Panc1 (cell line): Measurements from ENCODE around the gene TRIM22. TPM values are rescaled to one million over a fixed set of nuclear protein-coding genes. Genes with fewer than 3 reads are reported as not detected.

ENCODE experiments used
- ATAC-seq: fragments of 200-7000 bp; cut with Tn5 transposase; 2 replicates; pipeline ENCODE4 v1.9.1; 2020; ENCODE audit warnings: mild to moderate bottlenecking, moderate library complexity
- BruUV-seq: library from RNA; stranded (reverse); fragments of 400-500 nt; replicated peaks from 2 replicates; lab custom pipeline; 2021; lab: Mats Ljungman, UMichigan
- CTCF ChIA-PET: fragments of 300-600 bp; sonication (Branson Sonifier 250); formaldehyde crosslinking; loops from one replicate; lab custom pipeline; 2022; ENCODE audit warnings: antibody characterized with exemption; lab: Charles Lee
- POLR2A ChIA-PET: fragments of 300-600 bp; sonication (Branson Sonifier 250); formaldehyde crosslinking; loops from one replicate; lab custom pipeline; 2022; ENCODE audit warnings: antibody characterized with exemption; lab: Charles Lee
- DNase-seq: peaks from one replicate; pipeline ENCODE4 v3.0.0-alpha.2; 2010; ENCODE audit warnings: low read depth, low spot score
- H3K27ac ChIP-seq: 2 replicates; pipeline ENCODE4 v1.5.1; 2011; ENCODE audit warnings: mild to moderate bottlenecking, low read length, inconsistent platforms
- H3K27me3 ChIP-seq: fragments of 200-500 bp; sonication (Bioruptor generic); 2 replicates; pipeline ENCODE4 v1.6.0; 2014; ENCODE audit warnings: low read length, inconsistent platforms; ENCODE audit not compliant: control insufficient read depth, insufficient read depth
- H3K36me3 ChIP-seq: fragments of 200-500 bp; sonication (Bioruptor generic); 2 replicates; pipeline ENCODE4 v1.5.1; 2014; ENCODE audit warnings: inconsistent platforms, mild to moderate bottlenecking, low read length, moderate library complexity; ENCODE audit not compliant: control insufficient read depth, insufficient read depth
- H3K4me1 ChIP-seq: 2 replicates; pipeline ENCODE4 v1.5.1; 2011; ENCODE audit warnings: inconsistent platforms, mild to moderate bottlenecking, low read length, moderate library complexity; ENCODE audit not compliant: control insufficient read depth, insufficient read depth
- H3K4me3 ChIP-seq, 2 experiments: 2 replicates each; pipeline ENCODE4 v1.5.1; 2011 to 2012; ENCODE audit warnings: low read depth in 2 of 2, low read length in 2 of 2, mild to moderate bottlenecking in 2 of 2, inconsistent platforms in 1 of 2, moderate library complexity in 1 of 2
- H3K9me3 ChIP-seq: fragments of 200-500 bp; sonication (Bioruptor generic); 2 replicates; pipeline ENCODE4 v1.5.1; 2014; ENCODE audit warnings: low read depth, mild to moderate bottlenecking, inconsistent platforms, low read length, moderate library complexity; ENCODE audit not compliant: control insufficient read depth, insufficient read depth
- POLR2AphosphoS5 ChIP-seq: IDR thresholded peaks from 2 replicates; pipeline ENCODE4 v1.6.1; 2012; ENCODE audit warnings: mild to moderate bottlenecking, low read depth, low read length, moderate library complexity
- SIN3A ChIP-seq: IDR thresholded peaks from 2 replicates; pipeline ENCODE4 v1.6.1; 2012; ENCODE audit warnings: low read depth, mild to moderate bottlenecking, low read length, moderate library complexity, borderline replicate concordance; ENCODE audit not compliant: insufficient read depth
- TCF7L2 ChIP-seq: IDR thresholded peaks from 2 replicates; pipeline ENCODE4 v1.6.1; 2011; ENCODE audit warnings: mild to moderate bottlenecking, low read depth, low read length, inconsistent platforms
- in situ Hi-C: cut with HindIII; loops from 2 replicates; pipeline ENCODE4 v1.10.0; 2016; ENCODE audit warnings: low sequenced_read_pairs, low pct_unique_long_range_greater_than_20kb
- intact Hi-C: fragments of 100-400 bp; cut with micrococcal nuclease; formaldehyde crosslinking; loops from one replicate; pipeline ENCODE4 v1.10.0; 2022; ENCODE audit not compliant: unreplicated experiment
- total RNA-seq: library from RNA; stranded (reverse); gene quantifications from one replicate; pipeline ENCODE4 v1.2.1, GENCODE V29; 2021; ENCODE audit not compliant: unreplicated experiment
- TF ChIP-seq, protein P1 (sequence below): fragments of 450-650 bp; IDR thresholded peaks from 2 replicates; pipeline ENCODE4 v1.5.1; 2017; ENCODE audit warnings: mild to moderate bottlenecking
- TF ChIP-seq, protein P2 (sequence below), 2 experiments: IDR thresholded peaks; 2 replicates each; pipeline ENCODE4 v1.6.1; 2011 to 2012; ENCODE audit warnings: low read depth in 2 of 2, control low read depth in 1 of 2, low read length in 1 of 2, mild to moderate bottlenecking in 1 of 2, moderate library complexity in 1 of 2; ENCODE audit not compliant: insufficient read depth in 1 of 2

TRIM22 gene
- total RNA-seq, 1 experiment from 2014 or later = 1.4 TPM

DNA sequence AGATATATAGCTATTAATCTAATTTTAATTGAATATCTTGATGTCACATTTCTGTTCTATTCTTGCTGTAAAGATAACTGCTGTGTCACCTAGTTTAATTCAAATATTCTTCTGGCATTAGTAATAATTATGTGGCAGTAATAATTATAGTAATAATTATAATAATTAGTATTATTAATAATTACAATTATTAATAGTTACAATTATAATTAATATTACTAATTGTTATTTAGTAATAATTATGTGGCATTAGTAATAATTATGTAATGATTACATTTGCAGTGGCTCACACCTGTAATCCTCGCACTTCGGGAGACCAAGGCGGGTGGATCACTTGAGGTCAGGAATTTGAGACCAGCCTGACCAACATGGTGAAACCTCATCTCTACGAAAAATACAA lies 3.2 kb upstream of the TRIM22 start:
- ATAC-seq = no peak
- TF ChIP-seq, protein P1, sequence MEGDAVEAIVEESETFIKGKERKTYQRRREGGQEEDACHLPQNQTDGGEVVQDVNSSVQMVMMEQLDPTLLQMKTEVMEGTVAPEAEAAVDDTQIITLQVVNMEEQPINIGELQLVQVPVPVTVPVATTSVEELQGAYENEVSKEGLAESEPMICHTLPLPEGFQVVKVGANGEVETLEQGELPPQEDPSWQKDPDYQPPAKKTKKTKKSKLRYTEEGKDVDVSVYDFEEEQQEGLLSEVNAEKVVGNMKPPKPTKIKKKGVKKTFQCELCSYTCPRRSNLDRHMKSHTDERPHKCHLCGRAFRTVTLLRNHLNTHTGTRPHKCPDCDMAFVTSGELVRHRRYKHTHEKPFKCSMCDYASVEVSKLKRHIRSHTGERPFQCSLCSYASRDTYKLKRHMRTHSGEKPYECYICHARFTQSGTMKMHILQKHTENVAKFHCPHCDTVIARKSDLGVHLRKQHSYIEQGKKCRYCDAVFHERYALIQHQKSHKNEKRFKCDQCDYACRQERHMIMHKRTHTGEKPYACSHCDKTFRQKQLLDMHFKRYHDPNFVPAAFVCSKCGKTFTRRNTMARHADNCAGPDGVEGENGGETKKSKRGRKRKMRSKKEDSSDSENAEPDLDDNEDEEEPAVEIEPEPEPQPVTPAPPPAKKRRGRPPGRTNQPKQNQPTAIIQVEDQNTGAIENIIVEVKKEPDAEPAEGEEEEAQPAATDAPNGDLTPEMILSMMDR = no peak
- TF ChIP-seq TCF7L2 (no peak), SIN3A (no peak), POLR2AphosphoS5 (no peak)
- TF ChIP-seq, protein P2, sequence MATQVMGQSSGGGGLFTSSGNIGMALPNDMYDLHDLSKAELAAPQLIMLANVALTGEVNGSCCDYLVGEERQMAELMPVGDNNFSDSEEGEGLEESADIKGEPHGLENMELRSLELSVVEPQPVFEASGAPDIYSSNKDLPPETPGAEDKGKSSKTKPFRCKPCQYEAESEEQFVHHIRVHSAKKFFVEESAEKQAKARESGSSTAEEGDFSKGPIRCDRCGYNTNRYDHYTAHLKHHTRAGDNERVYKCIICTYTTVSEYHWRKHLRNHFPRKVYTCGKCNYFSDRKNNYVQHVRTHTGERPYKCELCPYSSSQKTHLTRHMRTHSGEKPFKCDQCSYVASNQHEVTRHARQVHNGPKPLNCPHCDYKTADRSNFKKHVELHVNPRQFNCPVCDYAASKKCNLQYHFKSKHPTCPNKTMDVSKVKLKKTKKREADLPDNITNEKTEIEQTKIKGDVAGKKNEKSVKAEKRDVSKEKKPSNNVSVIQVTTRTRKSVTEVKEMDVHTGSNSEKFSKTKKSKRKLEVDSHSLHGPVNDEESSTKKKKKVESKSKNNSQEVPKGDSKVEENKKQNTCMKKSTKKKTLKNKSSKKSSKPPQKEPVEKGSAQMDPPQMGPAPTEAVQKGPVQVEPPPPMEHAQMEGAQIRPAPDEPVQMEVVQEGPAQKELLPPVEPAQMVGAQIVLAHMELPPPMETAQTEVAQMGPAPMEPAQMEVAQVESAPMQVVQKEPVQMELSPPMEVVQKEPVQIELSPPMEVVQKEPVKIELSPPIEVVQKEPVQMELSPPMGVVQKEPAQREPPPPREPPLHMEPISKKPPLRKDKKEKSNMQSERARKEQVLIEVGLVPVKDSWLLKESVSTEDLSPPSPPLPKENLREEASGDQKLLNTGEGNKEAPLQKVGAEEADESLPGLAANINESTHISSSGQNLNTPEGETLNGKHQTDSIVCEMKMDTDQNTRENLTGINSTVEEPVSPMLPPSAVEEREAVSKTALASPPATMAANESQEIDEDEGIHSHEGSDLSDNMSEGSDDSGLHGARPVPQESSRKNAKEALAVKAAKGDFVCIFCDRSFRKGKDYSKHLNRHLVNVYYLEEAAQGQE (IDR thresholded peaks at IDR 0.05; ENCODE audit: insufficient read depth in 1 of 2, low read depth in 2 of 2, low read length in 1 of 2) = no peak
- Histone ChIP-seq H3K9me3 (no peaks in the 10 kb centered on the region), H3K36me3 (no peaks in the 10 kb centered on the region), H3K27ac (no peak overlapping the region), H3K27me3 (no peaks in the 10 kb centered on the region), H3K4me1 (peaks cover 3% of the 10 kb centered on the region; the same call in 1 of the 2 replicates), H3K4me3 (no peak overlapping the region)
- in situ Hi-C loops = no loop called here
- BruUV-seq = no TSS peak
- intact Hi-C loops = loop anchor here (5.0 kb wide), 1 partner anchor 89 kb away; the partner anchor contains the start of gene TRIM6
- ChIA-PET CTCF (interaction anchor here (1.3 kb wide), 1 partner anchor 83 kb away, joined by 5 read pairs; no protein-coding TSS in a partner anchor), POLR2A (no interaction called here)
- no peak for DNase-seq

DNA sequence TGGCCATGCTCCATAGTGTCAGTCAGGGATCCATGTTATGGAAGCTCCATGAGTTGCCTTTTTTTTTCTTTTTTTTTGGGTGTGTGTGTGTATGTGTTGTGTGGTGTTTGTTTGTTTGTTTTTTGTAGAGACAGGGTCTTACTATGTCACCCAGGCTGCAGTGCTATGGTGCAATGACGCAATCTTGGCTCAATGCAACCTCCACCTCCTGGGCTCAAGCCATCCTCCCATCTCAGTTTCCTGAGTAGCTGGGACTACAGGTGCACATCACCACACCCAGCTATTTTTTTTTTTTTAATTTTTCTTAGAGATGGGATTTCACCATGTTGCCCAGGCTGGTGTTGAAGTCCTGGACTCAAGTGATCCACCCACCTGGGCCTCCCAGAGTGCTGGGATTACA lies 1.1 kb upstream of the TRIM22 start:
- DNase-seq (no peak), ATAC-seq (no peak)
- in situ Hi-C loops = no loop called here
- TF ChIP-seq, protein P2 (IDR thresholded peaks at IDR 0.05; ENCODE audit: insufficient read depth in 1 of 2, low read depth in 2 of 2, low read length in 1 of 2) = no peak
- no peak for TF ChIP-seq SIN3A
- no peak for TF ChIP-seq TCF7L2
- TF ChIP-seq, protein P1 = no peak
- no peak for TF ChIP-seq POLR2AphosphoS5
- Histone ChIP-seq H3K27me3 (no peaks in the 10 kb centered on the region), H3K9me3 (no peaks in the 10 kb centered on the region), H3K4me1 (peaks cover 3% of the 10 kb centered on the region; the same call in 1 of the 2 replicates), H3K4me3 (no peak overlapping the region), H3K36me3 (no peaks in the 10 kb centered on the region), H3K27ac (no peak overlapping the region)
- intact Hi-C loops = loop anchor here (5.0 kb wide), 1 partner anchor 91 kb away; the partner anchor contains the start of gene TRIM6
- POLR2A ChIA-PET = interaction anchor here (0.7 kb wide), 1 partner anchor 558 kb away, joined by 3 read pairs; no protein-coding TSS in a partner anchor
- CTCF ChIA-PET = no interaction called here
- BruUV-seq = no TSS peak
